ENCODE results near the gene ACLY. TPM values are rescaled to one million over a fixed set of nuclear protein-coding genes. Genes with fewer than 3 reads are reported as not detected.

ACLY gene
- total and polyA plus RNA-seq, 2 of the 13 experiments (the other 11 are each of a cell fraction or from before 2014, with no cell fraction given) = 111 to 218 TPM

- TF ChIP-seq LRRFIP1 (CRISPR knock-in tag; conservative IDR thresholded peaks at IDR 0.05) = no peak; the same call in 1 of the 2 replicates
- TF ChIP-seq POLR2A (IDR thresholded peaks at IDR 0.05; ENCODE audit: insufficient read depth in 1 of 2, low read depth in 2 of 2, low read length in 2 of 2) = peak; percentile 51 to 87
- TF ChIP-seq PAXIP1 (CRISPR knock-in tag; conservative IDR thresholded peaks at IDR 0.05) = 0 out of 2 replicates have a peak, but pooled peaks have one; percentile 26
Measured at GRCh38 chr17:41865596-41865893, 53.2 kb downstream of the ACLY start (continued).

GRCh38 chr17:41864836-41865595 lies 53.7 kb downstream of the ACLY start, which contains the start of gene KLHL11:
Gene KLHL11, minus strand, starts transcription at chr17:41865423. Its CDS starts 53 bp downstream, at chr17:41865370.
- H3K4me2 ChIP-seq (ENCODE audit: low read depth, low read length) = peak within 1 kb of the TSS; percentile 98
- H3K9ac ChIP-seq (ENCODE audit: insufficient read depth, low read depth, low read length) = peak within 1 kb of the TSS; percentile 95
- peak; percentile 93 for ATAC-seq
- FAIRE-seq = no peak
- ChIA-PET POLR2A (interaction anchor here (0.7 to 3.1 kb wide), 27 partner anchors 9 to 177 kb away, joined by 3 to 24 read pairs (median 6); partner anchors contain the start of genes ACLY, CNP, FKBP10 and JUP), CTCF (ENCODE audit: low intra/inter-chr PET ratio, low total read pairs) (no interaction called here)
- H3K27ac ChIP-seq (ENCODE audit: extremely low read length, insufficient read depth, low read length) = peak within 1 kb of the TSS; percentile 79
- H3K27me3 ChIP-seq (ENCODE audit: control insufficient read depth in 1 of 2, insufficient read depth in 2 of 2, low read length in 2 of 2) = no peaks in the 10 kb centered on the region; a peak in 1 of 5 replicates
- H4K20me1 ChIP-seq (ENCODE audit: insufficient read depth, low read length) = peaks cover 31% of the 10 kb centered on the region
- no peaks in the 10 kb centered on the region for H3K9me3 ChIP-seq (ENCODE audit: low read length)
- intact Hi-C loops (cut with micrococcal nuclease; ENCODE audit: unreplicated experiment) = loop anchor here (5.0 to 10.0 kb wide), 2 partner anchors 42 to 50 kb away; partner anchors contain the start of genes FKBP10 and P3H4
- WGBS (ENCODE audit: low lambda C conversion rate) = under 1% methylated on average over 29 of the region's 90 CpGs
- H2AFZ ChIP-seq (ENCODE audit: low read length) = peak within 1 kb of the TSS; percentile 93
- peak; percentile 85 for DNase-seq (ENCODE audit: low spot score)
- in situ Hi-C loops (cut with HindIII; ENCODE audit: extremely low pct_ligation_motif_present, low pct_unique_long_range_greater_than_20kb) = no loop called here
- H3K36me3 ChIP-seq (replicated peaks in 1 of 2; ENCODE audit: control insufficient read depth in 1 of 2, insufficient read depth in 2 of 2, low read length in 2 of 2) = peaks cover 4 to 9% of the 10 kb centered on the region in 2 experiments
- H3K4me1 ChIP-seq (ENCODE audit: insufficient read depth, low read length) = peaks cover 56% of the 10 kb centered on the region
- BruUV-seq (replicated peaks) = TSS peak; percentile 58
- peaks cover 45% of the 10 kb centered on the region for H3K79me2 ChIP-seq (ENCODE audit: insufficient read depth, low read length)
- H3K4me3 ChIP-seq (replicated peaks in 1 of 3; ENCODE audit: insufficient read depth in 1 of 3, low read depth in 2 of 3, low read length in 3 of 3) = peak within 1 kb of the TSS; percentile 83 to 98 (median 91)
- TF ChIP-seq ZBTB33 (CRISPR knock-in tag; IDR thresholded peaks at IDR 0.05) (peak; percentile 23; the same call in 1 of the 2 replicates), ZNF800 (CRISPR knock-in tag; IDR thresholded peaks at IDR 0.05) (peak; percentile 26; the same call in 1 of the 2 replicates)

All from HepG2 (cell line).